Heart left ventricle (tissue), 13 donors: ENCODE data around the gene WDR11.

Experiments
- POLR2A ChIP-seq, 2 donors: fragments of 450-650 bp; IDR thresholded peaks; one replicate each; pipeline ENCODE4 v1.6.1; 2017; ENCODE audit warnings: antibody characterized with exemption in 2 of 2, mild to moderate bottlenecking in 2 of 2, moderate library complexity in 2 of 2
- TF ChIP-seq, protein P1 (sequence below), 12 donors: fragments of 200-600 bp; sonication (generic) in 4 of 12; IDR thresholded peaks; one replicate each; pipeline versions ENCODE4 v1.5.0 to v1.8.0; 2018 to 2022; ENCODE audit warnings: antibody characterized with exemption in 12 of 12, mild to moderate bottlenecking in 5 of 12
- donor health status: ischemic (EF 13 %, LVEDD 7.1; RV severe dilation, severe dysfunction).
- donor health status: DM: no; HTN: yes; CAD: no.
- donor health status: DM: no; HTN: no; CAD: no.
- donor health status: ischemic (EF 25% LVEDD 6.9; RV normal size, moderate dysfunction).
- donor health status: ischemic (EF 25% LVEDD 5.7; RV mildly dilated, moderate dysfunction).
- donor health status: ischemic (EF 35%, LVEDD 5.7; RV mildly dilated, moderate dysfunction).
- donor health status: nonischemic (EF 11% LVEDD 7.7; RV severe dilation, severe dysfunction).
- donor health status: DM: yes; HTN: yes; CAD: no.
- donor health status: PGD.
- donor health status: ischemic (EF 29% LVEDD 5.4; RV normal size, mild dysfunction).
- donor health status: nonischemic (EF 23%, LVEDD 6.1; RV moderate dilation, normal function).

DNA sequence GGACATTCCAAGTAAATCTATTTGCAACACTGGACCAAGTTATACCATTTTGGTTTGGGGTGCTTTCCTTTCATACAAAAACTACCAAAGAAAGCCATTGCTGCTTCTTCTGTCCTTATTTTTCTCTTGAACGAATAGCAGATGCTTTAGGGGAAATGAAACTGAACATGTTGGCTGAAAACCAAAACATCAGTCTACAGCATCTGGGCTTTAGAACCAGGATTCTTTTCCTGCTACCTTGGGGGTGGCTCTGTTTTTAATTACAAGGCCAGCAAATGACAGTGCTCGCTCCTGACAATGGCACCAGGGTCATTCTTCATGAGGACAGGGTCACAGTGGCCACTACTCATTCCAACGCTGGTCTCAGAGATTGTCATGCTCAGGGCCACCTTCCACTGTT lies 80.3 kb downstream of the WDR11 start:
- TF ChIP-seq, protein P1, sequence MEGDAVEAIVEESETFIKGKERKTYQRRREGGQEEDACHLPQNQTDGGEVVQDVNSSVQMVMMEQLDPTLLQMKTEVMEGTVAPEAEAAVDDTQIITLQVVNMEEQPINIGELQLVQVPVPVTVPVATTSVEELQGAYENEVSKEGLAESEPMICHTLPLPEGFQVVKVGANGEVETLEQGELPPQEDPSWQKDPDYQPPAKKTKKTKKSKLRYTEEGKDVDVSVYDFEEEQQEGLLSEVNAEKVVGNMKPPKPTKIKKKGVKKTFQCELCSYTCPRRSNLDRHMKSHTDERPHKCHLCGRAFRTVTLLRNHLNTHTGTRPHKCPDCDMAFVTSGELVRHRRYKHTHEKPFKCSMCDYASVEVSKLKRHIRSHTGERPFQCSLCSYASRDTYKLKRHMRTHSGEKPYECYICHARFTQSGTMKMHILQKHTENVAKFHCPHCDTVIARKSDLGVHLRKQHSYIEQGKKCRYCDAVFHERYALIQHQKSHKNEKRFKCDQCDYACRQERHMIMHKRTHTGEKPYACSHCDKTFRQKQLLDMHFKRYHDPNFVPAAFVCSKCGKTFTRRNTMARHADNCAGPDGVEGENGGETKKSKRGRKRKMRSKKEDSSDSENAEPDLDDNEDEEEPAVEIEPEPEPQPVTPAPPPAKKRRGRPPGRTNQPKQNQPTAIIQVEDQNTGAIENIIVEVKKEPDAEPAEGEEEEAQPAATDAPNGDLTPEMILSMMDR (IDR thresholded peaks at IDR 0.05): no peak
- no peak for TF ChIP-seq POLR2A (IDR thresholded peaks at IDR 0.05)
